Stimulated activated CD4-positive, alpha-beta T cell treated with anti-CD3 and anti-CD28 coated beads, Interleukin-12 subunit alpha, Interleukin-12 subunit beta, amount 100 ng/mL, for 4 hours (primary cell): ENCODE results near the gene TMED1.
A peak's percentile ranks its signal among the peaks of the same experiment; 100 is the strongest.
"Not testable (repeated sequence)": the region's sequence is repeated elsewhere in the genome, so short reads cannot be mapped to it uniquely, and the experiment has no call there.

Experiments used
- DNase-seq: peaks from one replicate; pipeline ENCODE4 v3.0.0-alpha.2; 2020

The TMED1 gene, protein sequence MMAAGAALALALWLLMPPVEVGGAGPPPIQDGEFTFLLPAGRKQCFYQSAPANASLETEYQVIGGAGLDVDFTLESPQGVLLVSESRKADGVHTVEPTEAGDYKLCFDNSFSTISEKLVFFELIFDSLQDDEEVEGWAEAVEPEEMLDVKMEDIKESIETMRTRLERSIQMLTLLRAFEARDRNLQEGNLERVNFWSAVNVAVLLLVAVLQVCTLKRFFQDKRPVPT

DNA sequence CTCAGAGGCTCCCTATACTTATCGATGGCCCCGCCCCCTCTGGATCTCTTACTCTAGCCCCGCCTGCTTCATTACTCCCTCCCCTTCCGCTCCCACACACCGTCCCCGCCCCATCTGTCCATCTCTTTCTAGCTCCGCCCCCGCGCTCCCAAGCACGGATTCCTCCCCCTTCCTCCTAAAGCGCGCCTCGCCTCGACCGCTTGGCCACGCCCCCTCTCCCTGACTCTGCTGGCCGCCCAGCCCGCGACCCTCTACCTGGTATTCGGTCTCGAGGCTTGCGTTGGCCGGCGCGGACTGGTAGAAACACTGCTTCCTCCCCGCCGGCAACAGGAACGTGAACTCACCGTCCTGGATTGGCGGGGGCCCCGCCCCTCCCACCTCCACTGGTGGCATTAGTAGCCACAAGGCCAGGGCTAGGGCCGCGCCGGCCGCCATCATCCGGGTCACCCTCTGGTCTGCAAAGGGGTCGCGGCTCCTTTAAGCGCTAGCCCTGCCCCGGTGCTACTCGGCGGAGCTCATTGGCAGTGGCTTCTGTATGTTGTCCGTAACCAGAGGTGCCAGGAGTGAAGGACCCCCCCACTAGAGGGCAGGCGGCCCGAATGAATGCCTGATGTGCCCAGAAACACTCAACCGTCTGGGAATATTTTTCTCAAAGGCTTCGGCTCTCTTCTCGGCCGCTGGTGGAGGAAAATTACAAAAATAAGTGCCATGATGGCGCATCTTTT lies at the start of gene TMED1:
Gene TMED1, minus strand, starts transcription at position 459 of the 725 bp plus-strand sequence. Its CDS starts 21 bp downstream, at position 438.
- peak; percentile 94 for DNase-seq

DNA sequence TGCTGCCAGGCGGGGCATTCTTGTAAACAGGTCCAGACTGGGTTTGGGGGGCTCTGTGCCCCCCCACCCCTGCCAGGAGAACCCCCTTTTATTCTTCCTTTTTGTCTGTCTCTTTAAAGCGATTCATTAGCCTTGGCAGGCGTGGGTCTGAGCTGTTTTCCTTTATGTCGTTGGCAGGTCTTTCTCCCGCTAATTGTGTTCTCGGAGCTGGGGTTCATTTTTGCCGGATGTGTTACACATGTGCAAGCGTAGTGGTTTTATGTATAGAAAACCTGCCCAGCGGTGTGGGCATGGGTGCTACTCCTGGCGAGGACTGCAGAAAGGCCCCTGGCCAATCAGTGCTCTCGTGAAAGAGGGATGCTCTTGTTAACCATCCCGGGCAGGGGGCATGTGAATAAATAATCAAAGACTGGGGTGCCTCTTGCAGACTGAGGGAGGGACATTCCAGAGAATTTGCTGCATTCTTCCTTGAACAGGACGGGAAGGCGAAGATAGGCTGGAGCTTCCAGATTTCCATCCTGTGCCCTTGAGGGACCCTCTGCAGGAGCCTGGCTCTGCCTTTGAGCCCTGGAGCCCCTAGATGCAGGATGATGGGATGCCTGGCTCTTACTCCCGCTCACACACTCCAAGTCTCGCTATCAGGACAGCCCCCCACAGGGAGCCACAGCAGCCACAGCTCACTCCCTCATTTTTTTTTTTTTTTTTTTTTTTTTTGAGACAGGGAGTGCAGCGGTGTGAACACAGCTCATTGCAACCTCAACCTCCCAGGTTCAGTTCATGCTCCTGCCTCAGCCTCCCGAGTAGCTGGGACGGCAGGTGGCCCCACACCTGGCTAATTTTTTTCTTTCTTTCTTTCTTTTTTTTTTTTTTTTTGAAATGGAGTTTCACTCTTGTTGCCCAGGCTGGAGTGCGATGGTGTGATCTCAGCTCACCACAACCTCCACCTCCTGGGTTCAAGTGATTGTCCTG lies 49.5 kb upstream of the TMED1 start:
- no peak for DNase-seq

DNA sequence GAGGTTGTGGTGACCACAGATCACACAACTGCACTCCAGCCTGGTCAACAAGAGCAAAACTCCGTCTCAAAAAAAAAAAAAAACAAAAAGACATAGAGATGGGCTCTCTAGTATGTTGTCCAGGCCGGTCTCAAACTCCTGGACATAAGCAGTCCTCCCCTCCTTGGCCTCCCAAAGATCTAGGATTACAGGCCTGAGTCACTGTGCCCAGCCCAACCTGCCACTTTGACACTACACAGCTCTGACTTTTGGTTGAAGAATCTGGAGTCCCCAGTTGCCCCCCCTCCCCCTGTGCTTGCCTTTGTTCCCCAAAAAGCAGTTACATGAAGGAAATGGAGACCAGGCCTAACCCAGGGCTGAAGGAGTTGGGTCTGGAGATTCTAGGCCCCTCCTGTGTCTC lies 48.3 kb upstream of the TMED1 start:
- no peak for DNase-seq

DNA sequence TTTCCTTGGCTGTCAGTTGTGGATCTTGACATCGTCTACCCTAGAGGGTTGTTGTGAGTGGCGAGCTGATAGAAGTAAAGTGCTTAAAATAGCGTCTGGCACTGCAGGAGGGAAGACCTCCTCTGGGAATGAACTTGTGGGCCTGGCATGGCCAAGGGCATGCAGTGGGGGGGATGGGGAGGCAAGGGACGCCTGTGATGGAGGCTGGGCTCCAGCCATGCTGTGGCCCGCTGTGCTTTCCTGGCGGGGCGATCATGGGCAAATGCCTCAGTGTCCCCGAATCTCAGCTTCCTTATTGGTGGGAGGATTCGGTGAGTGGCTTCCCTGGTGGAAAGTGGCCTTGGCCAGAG lies 46.1 kb upstream of the TMED1 start:
- no peak for DNase-seq

DNA sequence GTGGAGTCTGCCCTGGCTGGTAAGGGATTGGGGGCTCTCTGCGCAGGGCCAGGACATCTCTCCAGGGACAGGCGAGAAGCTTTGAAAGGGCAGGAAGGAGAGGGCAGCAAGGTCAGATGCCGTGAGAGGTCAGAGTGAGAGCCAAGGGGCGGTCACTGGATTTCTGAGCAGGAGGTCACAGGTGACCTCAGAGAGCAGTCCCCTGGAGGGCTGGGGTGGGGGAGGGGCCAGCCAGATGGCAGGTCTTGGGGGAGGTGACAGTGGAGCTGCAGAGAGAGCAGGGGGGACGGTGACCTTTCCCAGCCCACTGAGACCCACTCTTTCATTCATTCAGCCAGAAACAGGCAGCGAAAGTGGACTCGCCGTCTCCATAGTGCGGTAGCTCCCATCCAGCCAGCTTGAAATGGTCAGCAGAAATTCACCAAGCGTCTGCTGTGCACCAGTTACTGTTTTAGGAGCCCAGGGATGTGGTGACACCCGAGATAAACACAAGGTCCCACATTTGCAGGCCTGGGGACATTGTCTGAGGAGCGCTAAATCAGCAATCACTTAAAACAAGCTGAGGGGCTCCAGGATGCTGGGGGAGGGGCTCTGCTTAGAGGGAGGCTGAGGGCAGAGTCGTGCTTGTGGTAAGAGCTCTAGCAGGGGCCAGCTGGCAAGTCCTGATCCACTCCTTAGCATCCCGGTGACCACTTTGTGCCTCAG lies 45.5 kb upstream of the TMED1 start:
- DNase-seq: no peak

DNA sequence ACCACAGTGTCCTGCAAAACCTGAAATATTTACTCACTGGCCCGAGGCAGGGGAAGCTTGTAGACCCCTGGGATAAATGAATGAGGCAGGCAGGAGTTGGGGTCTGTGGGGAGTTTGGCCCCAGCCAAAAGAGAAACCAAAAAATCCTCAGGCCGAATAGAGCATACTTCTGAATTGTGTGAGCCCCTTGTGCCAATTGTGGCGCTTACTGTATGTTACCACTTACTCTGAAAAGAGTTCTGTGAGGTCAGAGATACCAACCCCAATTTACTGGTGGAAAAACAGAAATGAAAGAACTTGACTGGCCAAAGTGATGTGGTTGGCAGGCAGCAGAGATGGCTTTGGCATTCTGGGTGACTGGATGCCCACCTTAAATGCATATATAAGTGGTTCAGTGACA lies 42.2 kb upstream of the TMED1 start:
- no peak for DNase-seq

DNA sequence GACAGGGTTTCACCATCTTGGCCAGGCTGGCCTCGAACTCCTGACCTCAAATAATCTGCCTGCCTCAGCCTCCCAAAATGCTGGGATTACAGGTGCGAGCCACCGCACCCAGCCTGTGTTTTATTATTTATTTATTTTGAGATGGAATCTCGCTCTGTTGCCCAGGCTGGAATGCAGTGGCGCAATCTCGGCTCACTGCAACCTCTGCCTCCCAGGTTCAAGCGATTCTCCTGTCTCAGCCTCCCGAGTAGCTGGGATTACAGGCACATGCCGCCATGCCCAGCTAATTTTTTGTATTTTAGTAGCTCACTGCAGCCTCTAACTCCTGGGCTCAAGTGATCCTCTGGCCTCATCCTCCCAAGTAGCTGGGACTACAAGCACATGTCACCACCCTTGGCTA lies 41.6 kb upstream of the TMED1 start:
- DNase-seq: not testable (repeated sequence)

DNA sequence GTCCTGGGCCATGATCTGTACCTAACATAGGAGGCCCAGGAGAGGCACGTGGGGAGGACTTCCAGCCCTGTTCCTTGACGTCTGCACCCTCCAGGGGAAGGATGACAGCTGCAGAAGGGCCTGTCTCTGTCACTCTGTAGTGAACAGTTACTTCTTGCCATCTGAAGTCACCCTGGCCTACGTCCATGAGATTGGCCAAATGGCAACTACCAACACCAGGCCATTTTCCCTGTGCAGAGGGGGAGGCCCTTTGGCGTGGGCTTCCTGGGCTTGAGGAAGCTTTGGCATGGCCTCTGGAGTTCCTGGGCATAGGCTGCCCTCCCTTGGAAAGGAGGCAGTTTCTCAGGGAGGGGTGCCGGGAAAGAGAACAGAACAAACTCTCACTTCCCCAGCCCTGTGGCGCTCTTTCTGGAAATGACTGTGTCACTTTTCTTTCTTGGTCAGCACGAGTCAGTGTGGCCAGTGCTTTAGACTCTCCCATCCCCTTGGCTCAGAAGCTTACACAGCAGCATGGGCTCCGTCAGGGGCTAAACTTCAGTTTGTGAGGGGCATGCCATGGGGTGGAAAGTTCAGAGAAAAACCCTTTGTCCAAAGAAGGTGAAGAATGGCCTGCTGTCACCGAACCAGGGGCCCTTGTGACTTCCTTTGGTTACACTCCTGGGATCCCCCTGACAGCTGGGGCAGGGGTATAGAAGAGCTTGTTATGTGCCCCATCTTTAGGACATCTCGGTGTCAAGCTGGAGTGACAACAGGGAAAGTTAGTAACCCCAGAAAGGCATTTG lies 40.6 kb upstream of the TMED1 start:
- no peak for DNase-seq

DNA sequence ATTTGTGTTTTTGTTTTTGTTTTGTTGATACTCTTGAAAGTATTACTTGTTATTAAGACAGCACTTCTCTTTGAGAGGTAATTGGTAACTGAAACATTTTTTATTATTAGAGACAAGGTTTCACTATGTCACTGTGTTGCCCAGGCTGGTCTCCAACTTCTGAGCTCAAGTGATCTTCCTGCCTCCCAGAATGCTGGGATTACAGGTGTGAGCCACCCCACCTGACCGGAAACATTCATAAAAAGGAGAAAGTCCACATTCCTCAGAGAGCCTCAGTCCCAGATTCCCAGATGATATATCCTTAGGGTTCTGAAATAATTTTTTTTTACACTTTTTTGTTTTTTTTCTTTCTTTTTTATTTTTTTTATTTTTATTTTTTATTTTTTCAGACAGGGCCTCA lies 38.0 kb upstream of the TMED1 start:
- DNase-seq: no peak

DNA sequence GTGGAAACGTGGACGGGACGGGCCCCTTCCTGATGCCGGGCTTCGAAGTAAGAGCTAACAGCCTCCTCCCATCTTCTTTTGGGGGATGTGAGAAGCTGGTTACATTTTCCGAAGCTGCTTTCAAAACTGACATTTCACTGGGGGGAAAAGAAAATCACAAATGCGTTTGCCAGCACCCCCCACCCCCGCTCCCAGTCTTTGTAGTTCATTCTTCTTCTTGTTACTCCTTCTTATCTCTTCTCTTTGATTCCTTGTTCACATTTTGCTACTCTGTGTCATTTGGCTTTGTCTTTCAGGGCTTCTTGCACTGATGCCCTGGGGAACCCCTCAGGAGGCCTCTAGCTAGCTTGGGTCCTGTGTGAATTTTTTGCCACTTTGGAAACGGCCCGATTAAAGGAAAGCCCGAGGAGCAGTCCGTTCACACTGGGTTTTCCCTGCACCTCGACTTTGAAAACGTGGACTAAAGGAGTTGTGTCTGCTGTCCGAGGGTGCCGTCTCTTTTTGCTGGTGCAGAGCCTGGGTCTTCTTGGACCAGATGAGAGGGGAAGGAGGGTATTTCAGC lies 36.6 kb upstream of the TMED1 start:
- peak; percentile 49 for DNase-seq

DNA sequence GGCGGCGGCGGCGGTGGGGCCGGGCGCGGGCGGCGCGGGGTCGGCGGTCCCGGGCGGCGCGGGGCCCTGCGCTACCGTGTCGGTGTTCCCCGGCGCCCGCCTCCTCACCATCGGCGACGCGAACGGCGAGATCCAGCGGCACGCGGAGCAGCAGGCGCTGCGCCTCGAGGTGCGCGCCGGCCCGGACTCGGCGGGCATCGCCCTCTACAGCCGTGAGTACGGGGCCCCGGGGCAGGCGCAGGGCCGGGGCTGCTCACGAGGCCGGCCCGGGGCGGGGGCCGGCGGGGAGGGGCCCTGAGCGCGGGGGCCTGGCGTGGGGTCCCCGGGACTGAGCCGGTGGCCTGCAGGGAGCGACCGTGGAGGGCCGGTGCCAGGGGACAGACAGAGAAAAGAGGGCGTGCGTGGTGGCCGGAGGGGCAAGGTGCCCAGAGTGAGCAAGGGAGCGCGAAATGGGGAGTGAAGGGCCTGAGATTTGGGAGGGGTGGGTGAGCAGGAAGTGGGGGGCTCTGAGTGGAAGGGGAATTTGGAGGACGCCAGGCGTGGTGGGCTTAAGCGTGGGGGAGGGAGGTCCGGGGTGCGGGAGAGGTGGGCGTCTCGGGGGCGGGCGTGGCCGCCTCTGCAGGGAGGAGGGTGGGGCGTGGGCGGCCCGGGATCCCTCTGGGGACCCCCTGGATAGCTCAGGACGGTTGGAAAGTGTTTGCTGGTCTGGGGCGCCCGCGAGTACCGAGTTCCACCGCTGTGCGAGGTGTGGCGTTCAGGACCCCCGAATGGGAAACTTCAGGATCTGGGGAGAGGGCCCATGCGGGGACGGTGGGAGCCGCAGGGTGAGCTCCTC lies 35.9 kb upstream of the TMED1 start:
- DNase-seq: peak; percentile 42

DNA sequence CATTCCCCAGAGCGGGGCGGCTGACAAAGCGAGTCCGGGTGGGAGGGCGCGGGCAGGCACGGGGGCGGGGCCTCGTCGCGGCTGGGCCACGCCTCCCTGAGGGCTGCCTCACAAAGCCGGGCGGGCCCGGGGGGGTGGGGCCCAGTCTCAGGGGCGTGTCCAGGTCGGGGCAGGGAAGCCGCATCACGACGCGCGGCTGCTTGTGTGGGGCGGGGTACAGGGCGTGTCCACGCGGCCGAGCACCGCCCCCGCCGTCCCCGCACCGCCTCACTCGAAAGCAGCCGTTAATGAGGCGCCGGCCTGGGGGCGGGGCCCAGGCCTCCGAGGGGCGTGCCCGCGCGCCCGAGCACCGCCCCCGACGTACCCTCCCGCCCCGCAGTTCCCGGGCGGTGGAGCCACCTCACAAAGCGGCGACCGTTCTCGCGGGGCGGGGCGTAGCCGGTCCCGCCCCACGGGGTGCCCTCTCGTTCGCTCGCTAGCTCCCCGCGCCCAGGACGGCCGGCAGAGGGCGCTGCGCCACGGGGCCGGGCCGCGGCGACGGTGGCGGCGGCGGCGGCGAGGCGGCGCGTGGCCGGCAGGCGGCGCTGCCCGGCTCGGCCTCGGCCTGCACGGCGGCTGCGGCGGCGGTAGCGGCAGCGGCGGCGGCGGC lies 35.1 kb upstream of the TMED1 start, which contains the start of gene CARM1:
Gene CARM1, plus strand, starts transcription at position 599 of the 649 bp plus-strand sequence. CDS start 150 bp downstream, outside the sequence.
- peak; percentile 99 for DNase-seq

DNA sequence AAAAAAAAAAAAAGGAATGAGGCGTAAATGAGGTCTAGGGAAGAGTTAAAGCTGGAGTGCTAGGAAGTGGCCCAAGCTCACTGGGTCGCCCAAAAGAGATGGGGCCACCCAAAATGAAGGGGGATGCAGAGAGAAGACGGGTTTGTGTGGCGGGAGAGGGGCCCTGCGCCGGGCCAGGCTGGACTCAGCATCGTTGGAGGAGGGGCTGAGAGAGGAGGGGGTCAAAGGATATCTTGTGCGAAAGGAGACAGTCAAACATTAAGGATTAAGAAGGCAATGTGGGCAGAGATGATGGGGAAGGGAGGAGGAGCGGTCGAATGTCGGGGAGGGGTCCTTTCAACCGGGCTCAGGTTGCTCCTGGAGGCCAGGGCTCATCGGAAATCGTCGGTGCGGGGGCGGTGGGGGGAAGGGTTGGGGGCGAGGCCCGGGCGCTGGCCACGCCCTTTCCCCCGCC lies 34.5 kb upstream of the TMED1 start:
- DNase-seq: no peak

DNA sequence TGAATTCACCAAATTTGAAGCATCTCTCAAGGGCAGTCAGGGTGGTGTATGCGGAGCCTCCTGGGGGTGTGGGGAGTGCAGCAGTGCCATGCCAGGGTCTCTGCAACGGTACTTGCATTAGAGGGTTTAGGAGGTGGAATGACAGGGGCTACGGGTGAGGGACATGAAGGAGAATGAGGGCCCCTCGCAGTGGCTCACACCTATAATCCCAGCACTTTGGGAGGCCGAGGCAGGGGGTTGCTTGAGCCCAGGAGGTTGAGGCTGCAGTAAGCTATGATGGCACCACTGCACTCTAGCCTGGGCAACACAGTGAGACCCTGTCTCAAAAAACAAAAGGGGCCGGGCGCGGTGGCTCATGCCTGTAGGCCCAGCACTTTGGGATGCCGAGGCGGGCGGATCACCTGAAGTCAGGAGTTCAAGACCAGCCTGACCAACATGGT lies 33.9 kb upstream of the TMED1 start:
- not testable (repeated sequence) for DNase-seq

DNA sequence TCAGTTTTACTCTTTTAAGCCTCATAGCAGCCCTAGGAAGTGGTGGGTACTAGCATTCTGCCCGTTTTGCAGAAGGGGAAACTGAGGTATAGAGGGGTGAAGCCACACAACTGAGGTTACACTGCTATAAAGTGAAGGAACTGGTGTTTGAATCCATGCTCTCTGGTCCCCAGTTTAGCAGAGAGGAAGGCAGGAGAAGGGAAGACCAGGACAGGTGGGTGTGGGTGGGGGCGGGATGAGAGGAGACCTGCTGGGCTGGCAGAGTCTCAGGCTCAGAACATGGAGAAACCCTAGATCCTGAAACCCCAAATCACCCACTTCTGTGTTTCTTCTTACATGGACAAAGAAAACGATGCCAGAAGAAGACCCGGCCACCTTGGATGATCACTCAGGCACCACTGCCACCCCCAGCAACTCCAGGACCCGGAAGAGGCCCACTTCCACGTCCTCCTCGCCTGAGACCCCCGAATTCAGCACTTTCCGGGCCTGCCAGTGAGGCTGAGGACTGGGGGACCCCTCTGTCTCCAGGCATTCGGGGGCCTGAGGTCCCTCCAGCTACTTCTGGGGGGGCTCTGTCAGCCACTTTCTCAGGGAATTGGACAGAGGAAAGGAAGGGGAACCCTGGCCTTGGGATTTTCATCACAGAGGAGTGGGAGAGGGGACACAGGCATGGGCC lies 33.0 kb upstream of the TMED1 start:
- no peak for DNase-seq

DNA sequence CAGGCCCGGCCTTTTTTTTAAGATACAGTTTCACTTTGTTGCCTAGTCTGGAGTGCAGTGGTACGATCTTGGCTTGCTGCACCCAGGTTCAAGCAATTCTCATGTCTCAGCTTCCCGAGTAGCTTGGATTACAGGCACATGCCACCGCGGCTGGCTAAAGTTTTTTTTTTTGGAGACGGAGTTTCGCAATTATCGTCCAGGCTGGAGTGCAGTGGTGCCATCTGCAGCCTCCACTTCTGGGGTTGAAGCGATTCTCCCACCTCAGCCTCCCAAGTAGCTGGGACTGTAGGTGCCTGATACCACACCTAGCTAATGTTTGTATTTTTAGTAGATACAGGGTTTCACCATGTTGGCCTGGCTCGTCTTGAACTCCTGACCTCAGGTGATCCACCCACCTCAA lies 30.5 kb upstream of the TMED1 start:
- no peak for DNase-seq

DNA sequence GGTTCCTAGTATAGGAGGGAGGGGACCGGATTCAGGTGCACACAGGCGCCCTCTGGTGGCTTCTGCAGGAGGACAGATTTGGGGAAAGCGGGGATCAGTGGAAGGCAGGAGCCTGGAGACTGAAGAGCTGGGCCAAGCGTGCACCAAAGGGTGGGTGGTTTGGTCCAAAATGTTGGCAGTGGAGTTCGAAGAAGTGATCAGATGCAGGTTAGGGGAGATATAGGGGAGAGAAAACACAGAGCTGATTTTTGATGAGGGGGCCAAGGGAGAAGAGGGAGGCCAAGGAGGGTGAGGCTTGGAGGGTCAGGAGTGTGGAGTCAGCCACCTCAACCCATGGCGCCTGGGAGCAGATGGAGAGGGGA lies 28.5 kb upstream of the TMED1 start:
- DNase-seq: peak; percentile 82

DNA sequence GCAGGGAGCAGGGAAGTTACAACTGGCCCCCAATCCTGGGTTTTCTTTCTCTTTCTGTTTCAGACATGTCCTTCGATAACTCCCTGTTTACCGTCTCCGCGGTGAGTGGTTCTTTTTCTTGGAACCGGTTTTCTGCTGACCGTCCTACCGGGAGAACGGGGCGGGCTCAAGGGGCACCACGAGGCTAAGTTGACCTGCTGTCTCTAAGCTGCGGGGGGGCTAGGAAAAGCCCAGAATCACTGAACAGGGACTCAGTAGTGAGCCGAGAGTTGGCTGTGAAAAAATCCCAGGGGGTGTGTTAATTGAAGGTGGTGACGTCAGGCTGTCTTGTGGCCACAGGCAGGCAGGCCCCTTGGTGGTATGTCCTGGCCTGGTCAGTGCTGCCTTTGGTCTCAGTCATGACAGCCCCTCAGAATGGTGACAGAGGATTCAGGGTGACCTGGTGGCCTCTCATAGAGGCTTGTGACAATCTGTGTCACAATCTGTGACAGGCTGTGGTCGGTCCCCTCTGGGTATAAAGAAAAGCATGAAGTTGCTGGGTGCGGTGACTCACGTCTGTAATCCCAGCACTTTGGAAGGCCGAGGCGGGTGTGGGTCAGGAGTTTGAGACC lies 27.2 kb upstream of the TMED1 start:
- no peak for DNase-seq

DNA sequence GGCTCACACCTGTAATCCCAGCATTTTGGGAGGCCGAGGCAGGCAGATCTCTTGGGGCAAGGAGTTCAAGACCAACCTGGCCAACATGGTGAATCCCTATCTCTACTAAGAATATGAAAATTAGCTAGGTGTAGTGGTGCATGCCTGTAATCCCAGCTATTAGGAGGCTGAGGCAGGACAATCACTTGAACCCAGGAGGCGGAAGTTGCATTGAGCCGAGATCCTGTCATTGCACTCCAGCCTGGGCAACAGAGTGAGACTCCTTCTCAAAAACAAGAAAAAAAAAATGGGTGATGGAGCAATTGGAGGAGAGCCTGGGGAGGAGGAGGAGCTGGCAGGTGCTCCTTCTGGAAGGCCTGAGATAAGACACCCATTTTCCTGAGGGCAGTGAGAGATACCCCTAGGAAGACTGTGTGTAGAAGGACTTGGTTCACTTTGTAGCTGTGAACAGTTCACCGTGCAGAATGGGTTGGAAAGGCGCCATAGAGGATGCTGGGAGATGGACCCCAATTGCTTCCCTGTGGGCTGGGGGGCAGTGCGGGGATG lies 26.6 kb upstream of the TMED1 start:
- DNase-seq: no peak
